ENCODE results near the gene BOLA2B.

Gene BOLA2B

GRCh38 chr16:30152517-30152916, 40.9 kb downstream of the BOLA2B start (continued):
- TF ChIP-seq ZNF366 (tag by site-specific recombination; conservative IDR thresholded peaks at IDR 0.05) (no peak), ZBTB8A (tag by site-specific recombination; IDR thresholded peaks at IDR 0.05) (peak; percentile 58), REPIN1 (tag by site-specific recombination; IDR thresholded peaks at IDR 0.05; ENCODE audit: low read depth) (no peak), ZNF514 (tag by site-specific recombination; IDR thresholded peaks at IDR 0.05) (no peak), ZNF274 (IDR thresholded peaks at IDR 0.05; ENCODE audit: low read length) (no peak), ZNF274 (tag by site-specific recombination; IDR thresholded peaks at IDR 0.05; ENCODE audit: borderline replicate concordance) (no peak), ZNF623 (tag by site-specific recombination; IDR thresholded peaks at IDR 0.05) (peak; percentile 61), ZNF701 (tag by site-specific recombination; IDR thresholded peaks at IDR 0.05) (no peak), ZNF791 (tag by site-specific recombination; IDR thresholded peaks at IDR 0.05) (0 out of 2 replicates have a peak, but pooled peaks have one; percentile 30), ZFP41 (tag by site-specific recombination; IDR thresholded peaks at IDR 0.05; ENCODE audit: borderline replicate concordance) (no peak), ZXDB (tag by site-specific recombination; IDR thresholded peaks at IDR 0.05) (no peak), ZNF350 (tag by site-specific recombination; IDR thresholded peaks at IDR 0.05) (no peak), ZNF404 (tag by site-specific recombination; IDR thresholded peaks at IDR 0.05) (0 out of 2 replicates have a peak, but pooled peaks have one; percentile 64), ZNF394 (tag by site-specific recombination; IDR thresholded peaks at IDR 0.05; ENCODE audit: borderline replicate concordance) (peak; percentile 90), MEIS1 (CRISPR knock-in tag; IDR thresholded peaks at IDR 0.05; ENCODE audit: borderline replicate concordance) (no peak), CTCF (tag by site-specific recombination; IDR thresholded peaks at IDR 0.05) (no peak), ZNF214 (tag by site-specific recombination; IDR thresholded peaks at IDR 0.05; ENCODE audit: borderline replicate concordance) (no peak; the same call in 1 of the 2 replicates), ZBTB21 (tag by site-specific recombination; IDR thresholded peaks at IDR 0.05) (peak; percentile 34; the same call in 1 of the 2 replicates), SETDB1 (IDR thresholded peaks at IDR 0.05; ENCODE audit: insufficient read length, low read length) (no peak), ZNF707 (tag by site-specific recombination; IDR thresholded peaks at IDR 0.05) (no peak), ZNF239 (tag by site-specific recombination; IDR thresholded peaks at IDR 0.05) (no peak), ZNF558 (tag by site-specific recombination; IDR thresholded peaks at IDR 0.05) (peak; percentile 64; the same call in 1 of the 2 replicates), ZSCAN16 (tag by site-specific recombination; IDR thresholded peaks at IDR 0.05) (no peak), KLF1 (tag by site-specific recombination; IDR thresholded peaks at IDR 0.05) (no peak), SCRT1 (tag by site-specific recombination; IDR thresholded peaks at IDR 0.05; ENCODE audit: borderline replicate concordance) (no peak), PRDM10 (tag by site-specific recombination; IDR thresholded peaks at IDR 0.05) (no peak), TSHZ1 (tag by site-specific recombination; IDR thresholded peaks at IDR 0.05; ENCODE audit: borderline replicate concordance) (no peak)
- TF ChIP-seq, protein P1, sequence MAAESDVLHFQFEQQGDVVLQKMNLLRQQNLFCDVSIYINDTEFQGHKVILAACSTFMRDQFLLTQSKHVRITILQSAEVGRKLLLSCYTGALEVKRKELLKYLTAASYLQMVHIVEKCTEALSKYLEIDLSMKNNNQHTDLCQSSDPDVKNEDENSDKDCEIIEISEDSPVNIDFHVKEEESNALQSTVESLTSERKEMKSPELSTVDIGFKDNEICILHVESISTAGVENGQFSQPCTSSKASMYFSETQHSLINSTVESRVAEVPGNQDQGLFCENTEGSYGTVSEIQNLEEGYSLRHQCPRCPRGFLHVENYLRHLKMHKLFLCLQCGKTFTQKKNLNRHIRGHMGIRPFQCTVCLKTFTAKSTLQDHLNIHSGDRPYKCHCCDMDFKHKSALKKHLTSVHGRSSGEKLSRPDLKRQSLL (tag by site-specific recombination; IDR thresholded peaks at IDR 0.05): no peak
- TF ChIP-seq, protein P2, sequence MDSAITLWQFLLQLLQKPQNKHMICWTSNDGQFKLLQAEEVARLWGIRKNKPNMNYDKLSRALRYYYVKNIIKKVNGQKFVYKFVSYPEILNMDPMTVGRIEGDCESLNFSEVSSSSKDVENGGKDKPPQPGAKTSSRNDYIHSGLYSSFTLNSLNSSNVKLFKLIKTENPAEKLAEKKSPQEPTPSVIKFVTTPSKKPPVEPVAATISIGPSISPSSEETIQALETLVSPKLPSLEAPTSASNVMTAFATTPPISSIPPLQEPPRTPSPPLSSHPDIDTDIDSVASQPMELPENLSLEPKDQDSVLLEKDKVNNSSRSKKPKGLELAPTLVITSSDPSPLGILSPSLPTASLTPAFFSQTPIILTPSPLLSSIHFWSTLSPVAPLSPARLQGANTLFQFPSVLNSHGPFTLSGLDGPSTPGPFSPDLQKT (IDR thresholded peaks at IDR 0.05; ENCODE audit: borderline replicate concordance, low read depth, low read length): no peak
